ENCODE data around the gene HNF1B. TPM values are rescaled to one million over a fixed set of nuclear protein-coding genes. Genes with fewer than 3 reads are reported as not detected.
"Not testable (repeated sequence)": the region's sequence is repeated elsewhere in the genome, so short reads cannot be mapped to it uniquely, and the experiment has no call there.

HNF1B gene
- polyA plus RNA-seq, 1 of the 3 experiments (the other 2 are of a cell fraction): not detected

GRCh38 chr17:37682007-37682406 is 62.9 kb downstream of the HNF1B start:
- no peak for DNase-seq
- no peaks in the 10 kb centered on the region for H3K9me3 ChIP-seq
- 46% methylated on average over 3 of the region's 3 CpGs for WGBS (ENCODE audit: low lambda C conversion rate)
- H3K36me3 ChIP-seq (replicated peaks in 1 of 2; ENCODE audit: control insufficient read depth in 1 of 2, insufficient read depth in 2 of 2, low read length in 1 of 2): no peaks in the 10 kb centered on the region
- no peak overlapping the region for H3K4me3 ChIP-seq (ENCODE audit: low read depth in 2 of 2, low read length in 1 of 2)
- no peaks in the 10 kb centered on the region for H4K20me1 ChIP-seq (ENCODE audit: insufficient read depth)
- H3K4me1 ChIP-seq (ENCODE audit: control insufficient read depth in 1 of 2, insufficient read depth in 2 of 2, low read depth in 1 of 2, low read length in 1 of 2): no peaks in the 10 kb centered on the region
- H3K27me3 ChIP-seq (ENCODE audit: insufficient read depth): no peaks in the 10 kb centered on the region
- TF ChIP-seq POLR2AphosphoS5 (IDR thresholded peaks at IDR 0.05; ENCODE audit: low read depth, low read length): no peak
- TF ChIP-seq USF1 (IDR thresholded peaks at IDR 0.05; ENCODE audit: borderline replicate concordance, low read depth): no peak
- TF ChIP-seq MEF2A (IDR thresholded peaks at IDR 0.05; ENCODE audit: borderline replicate concordance, low read depth): no peak
- no peak for TF ChIP-seq FOSL2 (IDR thresholded peaks at IDR 0.05; ENCODE audit: borderline replicate concordance, low read depth)
- TF ChIP-seq TEAD4 (IDR thresholded peaks at IDR 0.05; ENCODE audit: borderline replicate concordance, insufficient read depth): no peak
- no peak for TF ChIP-seq FOXM1 (IDR thresholded peaks at IDR 0.05; ENCODE audit: low read depth)
- no peak for TF ChIP-seq ELF1 (IDR thresholded peaks at IDR 0.05)
- no peak for TF ChIP-seq MAX (IDR thresholded peaks at IDR 0.05; ENCODE audit: low read depth)
- no peak for TF ChIP-seq RCOR1 (IDR thresholded peaks at IDR 0.05; ENCODE audit: low read length)
- no peak overlapping the region for H3K9ac ChIP-seq
- no peak overlapping the region for H3K27ac ChIP-seq (ENCODE audit: low read depth in 2 of 2, low read length in 1 of 2)
- CTCF ChIA-PET: interaction anchor here (0.9 kb wide), 1 partner anchor 134 kb away, joined by 4 read pairs; no protein-coding TSS in a partner anchor
- no peaks in the 10 kb centered on the region for H3K79me2 ChIP-seq (ENCODE audit: insufficient read depth)
- no peaks in the 10 kb centered on the region for H3K9me2 ChIP-seq
- POLR2A ChIA-PET: no interaction called here
- no peaks in the 10 kb centered on the region for H3F3A ChIP-seq (replicated peaks; ENCODE audit: insufficient read depth)
- H3K4me2 ChIP-seq: no peak overlapping the region
- no peak overlapping the region for H2AFZ ChIP-seq (ENCODE audit: low read depth)

GRCh38 chr17:37679995-37680394 is 64.9 kb downstream of the HNF1B start:
- H3K9me3 ChIP-seq; H3K4me2 ChIP-seq; H3K4me3 ChIP-seq (ENCODE audit: low read depth in 2 of 2, low read length in 1 of 2); H3K79me2 ChIP-seq (ENCODE audit: insufficient read depth); H4K20me1 ChIP-seq (ENCODE audit: insufficient read depth); POLR2A ChIA-PET; DNase-seq; H3F3A ChIP-seq (replicated peaks; ENCODE audit: insufficient read depth); H3K9me2 ChIP-seq; CTCF ChIA-PET; H3K9ac ChIP-seq; H3K4me1 ChIP-seq (ENCODE audit: control insufficient read depth in 1 of 2, insufficient read depth in 2 of 2, low read depth in 1 of 2, low read length in 1 of 2); H3K27ac ChIP-seq (ENCODE audit: low read depth in 2 of 2, low read length in 1 of 2); H3K36me3 ChIP-seq (replicated peaks in 1 of 2; ENCODE audit: control insufficient read depth in 1 of 2, insufficient read depth in 2 of 2, low read length in 1 of 2); H2AFZ ChIP-seq (ENCODE audit: low read depth); H3K27me3 ChIP-seq (ENCODE audit: insufficient read depth): not testable (repeated sequence)
- WGBS (ENCODE audit: low lambda C conversion rate): 28% methylated on average over 2 of the region's 2 CpGs

- H4K20me1 ChIP-seq (ENCODE audit: insufficient read depth): no peaks in the 10 kb centered on the region
- H3K4me1 ChIP-seq (ENCODE audit: control insufficient read depth in 1 of 2, insufficient read depth in 2 of 2, low read depth in 1 of 2, low read length in 1 of 2): peaks cover 0 to 6% of the 10 kb centered on the region in 2 experiments; a peak in 1 of 4 replicates
- DNase-seq: no peak
- no peaks in the 10 kb centered on the region for H3F3A ChIP-seq (replicated peaks; ENCODE audit: insufficient read depth)
- no peak for TF ChIP-seq EP300 (IDR thresholded peaks at IDR 0.05; ENCODE audit: borderline replicate concordance in 1 of 2, low read depth in 1 of 2, low read length in 1 of 2)
- TF ChIP-seq FOXM1 (IDR thresholded peaks at IDR 0.05; ENCODE audit: low read depth): no peak
- no peak for TF ChIP-seq GATA2 (CRISPR knock-in tag; IDR thresholded peaks at IDR 0.05)
- no peak for TF ChIP-seq SIN3A (IDR thresholded peaks at IDR 0.05; ENCODE audit: borderline replicate concordance, low read depth, low read length)
- TF ChIP-seq FOSL2 (IDR thresholded peaks at IDR 0.05; ENCODE audit: borderline replicate concordance, low read depth): no peak
- H3K9ac ChIP-seq: no peak overlapping the region
- H3K9me3 ChIP-seq: no peaks in the 10 kb centered on the region
- H3K27me3 ChIP-seq (ENCODE audit: insufficient read depth): no peaks in the 10 kb centered on the region
- H2AFZ ChIP-seq (ENCODE audit: low read depth): no peak overlapping the region
- H3K9me2 ChIP-seq: no peaks in the 10 kb centered on the region
- H3K4me3 ChIP-seq (ENCODE audit: low read depth in 2 of 2, low read length in 1 of 2): no peak overlapping the region
- no peak overlapping the region for H3K4me2 ChIP-seq
- ChIA-PET POLR2A (no interaction called here), CTCF (no interaction called here)
- no peaks in the 10 kb centered on the region for H3K79me2 ChIP-seq (ENCODE audit: insufficient read depth)
- 8% methylated on average over 1 of the region's 1 CpG for WGBS (ENCODE audit: low lambda C conversion rate)
- H3K36me3 ChIP-seq (replicated peaks in 1 of 2; ENCODE audit: control insufficient read depth in 1 of 2, insufficient read depth in 2 of 2, low read length in 1 of 2): no peaks in the 10 kb centered on the region
- H3K27ac ChIP-seq (ENCODE audit: low read depth in 2 of 2, low read length in 1 of 2): no peak overlapping the region
These were observed 66.8 kb downstream of the HNF1B start for GRCh38 chr17:37678036-37678435.

Measured in SK-N-SH (cell line).